Activated CD4-positive, CD25-positive, alpha-beta regulatory T cell treated with anti-CD3 and anti-CD28 coated beads, Interleukin-2, amount 50 U/mL, for 72 hours (primary cell): ENCODE measurements around the gene GPR45.

ENCODE experiments used
- DNase-seq: peaks from one replicate; pipeline ENCODE4 v3.0.0; 2021

GPR45 gene

GRCh38 chr2:105255979-105256378 is 14.4 kb downstream of the GPR45 start:
- DNase-seq = no peak

- no peak for DNase-seq
These were observed 15.0 kb downstream of the GPR45 start for GRCh38 chr2:105256431-105257047.

- no peak for DNase-seq
These were observed 16.4 kb downstream of the GPR45 start for GRCh38 chr2:105257981-105258380.

GRCh38 chr2:105258835-105259350 is 17.4 kb downstream of the GPR45 start:
- no peak for DNase-seq

- no peak for DNase-seq
These were observed 19.5 kb downstream of the GPR45 start for GRCh38 chr2:105261061-105261460.

GRCh38 chr2:105262651-105263091 is 21.1 kb downstream of the GPR45 start:
- DNase-seq = no peak

- DNase-seq = no peak
These were observed 27.9 kb downstream of the GPR45 start for GRCh38 chr2:105269426-105269825.

- no peak for DNase-seq
These were observed 30.0 kb downstream of the GPR45 start for GRCh38 chr2:105271393-105272045.

- no peak for DNase-seq
These were observed 30.6 kb downstream of the GPR45 start for GRCh38 chr2:105272176-105272575.

- no peak for DNase-seq
These were observed 32.5 kb downstream of the GPR45 start for GRCh38 chr2:105274046-105274445.

- DNase-seq = no peak
These were observed 37.1 kb downstream of the GPR45 start for GRCh38 chr2:105278654-105279053.

GRCh38 chr2:105279126-105279525 is 37.6 kb downstream of the GPR45 start:
- DNase-seq = no peak

GRCh38 chr2:105280281-105280680 is 38.7 kb downstream of the GPR45 start:
- DNase-seq = no peak

GRCh38 chr2:105283532-105283931 is 42.0 kb downstream of the GPR45 start:
- no peak for DNase-seq

GRCh38 chr2:105287692-105288091 is 46.1 kb downstream of the GPR45 start:
- no peak for DNase-seq

GRCh38 chr2:105288133-105288532 is 46.6 kb downstream of the GPR45 start:
- DNase-seq = no peak

- DNase-seq = no peak
These were observed 49.6 kb downstream of the GPR45 start for GRCh38 chr2:105290981-105291660.

GRCh38 chr2:105291981-105292380 is 50.4 kb downstream of the GPR45 start:
- DNase-seq = no peak
